ENCODE data around the gene CEP164. TPM values are rescaled to one million over a fixed set of nuclear protein-coding genes. Genes with fewer than 3 reads are reported as not detected.
"Not testable (repeated sequence)": the region's sequence is repeated elsewhere in the genome, so short reads cannot be mapped to it uniquely, and the experiment has no call there.

CEP164 gene
- polyA plus RNA-seq, 2 donors: 8.0 to 19.8 TPM

DNA sequence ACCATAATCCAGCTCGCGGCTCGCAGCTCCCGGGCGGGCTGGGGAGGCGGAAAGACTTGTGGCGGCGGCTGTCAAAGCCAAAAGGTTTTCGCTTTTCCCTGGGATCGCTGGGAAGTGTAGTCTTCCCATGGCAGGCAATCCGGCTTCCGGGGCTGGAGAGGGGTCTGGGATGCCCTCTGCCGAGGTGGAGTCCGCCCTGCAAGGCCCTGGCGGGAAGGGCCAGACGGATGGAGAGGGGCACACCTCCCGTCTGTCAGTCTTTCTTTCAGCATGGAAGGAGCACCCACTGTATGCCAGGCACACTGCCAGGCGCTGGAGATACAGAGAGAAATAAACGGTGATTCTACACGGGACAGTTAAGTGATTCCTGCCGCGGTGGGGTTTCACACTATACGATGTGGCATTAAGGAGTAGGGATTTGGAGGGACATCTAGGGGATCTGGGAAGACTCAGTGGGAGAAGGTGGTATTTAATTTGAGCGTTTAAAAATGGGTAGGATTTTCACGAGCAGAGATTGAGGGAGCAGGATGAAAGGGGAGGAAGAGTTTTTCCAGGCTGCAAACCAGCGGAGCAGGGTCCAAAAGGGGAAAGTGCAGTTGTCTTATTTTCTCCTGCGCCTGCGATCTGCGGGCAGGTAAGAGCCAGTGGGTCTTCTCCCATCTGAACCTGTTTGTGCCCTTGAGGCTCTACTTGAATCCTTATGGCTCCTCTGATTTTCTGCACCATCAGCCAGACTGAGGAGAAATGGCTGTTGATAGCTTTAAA, 11.3 kb upstream of the CEP164 start, which contains the start of gene BACE1:
BACE1 (minus strand) TSS at position 60 of the 765 bp plus-strand sequence. CDS start 461 bp downstream, outside the sequence.
- Histone ChIP-seq H3K9me3 (ENCODE audit: control insufficient read depth in 2 of 2, insufficient read depth in 1 of 2, low read depth in 1 of 2, low read length in 1 of 2) (no peaks in the 10 kb centered on the region), H3K36me3 (ENCODE audit: control insufficient read depth in 2 of 2, insufficient read depth in 2 of 2, low read length in 1 of 2) (no peaks in the 10 kb centered on the region), H3K4me3 (ENCODE audit: low read depth in 1 of 2, low read length in 2 of 2) (peak within 1 kb of the TSS; percentile 72 to 76), H3K27ac (ENCODE audit: low read depth in 2 of 2, low read length in 1 of 2) (peak within 1 kb of the TSS; percentile 27 to 31), H3K4me1 (ENCODE audit: control insufficient read depth in 2 of 2, insufficient read depth in 2 of 2, low read length in 1 of 2) (peaks cover 4 to 13% of the 10 kb centered on the region in 2 donors), H3K27me3 (ENCODE audit: control insufficient read depth in 1 of 2, insufficient read depth in 2 of 2, low read length in 2 of 2) (no peaks in the 10 kb centered on the region)
- WGBS, 2 donors: 6 to 7% methylated on average over 29 of the region's 29 CpGs

DNA sequence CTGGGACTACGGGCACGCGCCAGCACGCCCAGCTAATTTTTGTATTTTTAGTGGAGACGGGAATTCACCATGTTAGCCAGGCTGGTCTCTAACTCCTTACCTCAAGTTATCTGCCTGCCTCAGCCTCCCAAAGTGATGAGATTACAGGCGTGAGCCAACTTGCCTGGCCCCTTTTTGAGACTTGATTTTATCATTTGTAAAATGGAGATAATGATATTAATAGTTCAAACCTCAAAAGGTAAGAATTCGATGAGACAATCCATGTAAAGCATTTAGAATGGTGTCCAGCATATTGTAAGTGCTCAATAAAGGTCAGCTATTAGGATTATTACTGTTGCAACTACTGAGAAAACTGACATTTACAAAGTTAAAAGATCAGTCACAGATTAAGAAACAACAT, 8.9 kb upstream of the CEP164 start:
- Histone ChIP-seq H3K9me3 (ENCODE audit: control insufficient read depth in 2 of 2, insufficient read depth in 1 of 2, low read depth in 1 of 2, low read length in 1 of 2) (no peaks in the 10 kb centered on the region), H3K4me1 (ENCODE audit: control insufficient read depth in 2 of 2, insufficient read depth in 2 of 2, low read length in 1 of 2) (peaks cover 4 to 13% of the 10 kb centered on the region in 2 donors), H3K4me3 (ENCODE audit: low read depth in 1 of 2, low read length in 2 of 2) (no peak overlapping the region), H3K27me3 (ENCODE audit: control insufficient read depth in 1 of 2, insufficient read depth in 2 of 2, low read length in 2 of 2) (no peaks in the 10 kb centered on the region), H3K27ac (ENCODE audit: low read depth in 2 of 2, low read length in 1 of 2) (no peak overlapping the region), H3K36me3 (ENCODE audit: control insufficient read depth in 2 of 2, insufficient read depth in 2 of 2, low read length in 1 of 2) (no peaks in the 10 kb centered on the region)
- WGBS, 2 donors: 83 to 88% methylated on average over 7 of the region's 7 CpGs

DNA sequence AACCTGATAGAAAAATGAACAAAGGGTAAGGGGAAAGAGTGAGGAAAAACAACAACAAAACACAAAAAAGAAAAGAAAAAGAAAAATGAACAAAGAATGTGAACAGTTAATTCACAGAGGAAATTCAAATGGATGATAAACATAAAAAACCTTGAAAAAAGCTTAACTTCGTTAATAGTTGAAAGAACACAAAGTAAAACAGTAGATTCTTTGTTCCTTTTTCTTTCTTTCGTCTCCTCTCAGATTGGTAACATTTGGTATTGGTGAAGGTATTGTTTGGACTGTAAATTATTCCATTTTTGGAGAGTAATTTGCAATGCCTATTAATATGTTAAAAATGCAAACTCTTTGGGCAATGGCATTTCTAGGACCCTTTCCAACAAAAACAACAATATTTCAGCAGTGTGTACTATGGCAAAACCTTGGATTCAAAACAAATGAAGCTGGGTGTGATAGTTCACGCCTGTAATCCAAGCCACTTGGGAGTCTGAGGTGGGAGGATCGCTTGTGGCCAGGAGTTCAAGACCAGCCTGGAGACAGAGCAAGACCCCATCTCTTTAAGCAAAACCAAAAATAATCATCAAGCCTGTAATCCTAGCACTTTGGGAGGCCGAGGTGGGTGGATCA, 8.3 kb upstream of the CEP164 start:
- H3K27ac ChIP-seq (ENCODE audit: low read depth in 2 of 2, low read length in 1 of 2): no peak overlapping the region
- no peak overlapping the region for H3K4me3 ChIP-seq (ENCODE audit: low read depth in 1 of 2, low read length in 2 of 2)
- no peaks in the 10 kb centered on the region for H3K9me3 ChIP-seq (ENCODE audit: control insufficient read depth in 2 of 2, insufficient read depth in 1 of 2, low read depth in 1 of 2, low read length in 1 of 2)
- peaks cover 4 to 11% of the 10 kb centered on the region in 2 donors for H3K4me1 ChIP-seq (ENCODE audit: control insufficient read depth in 2 of 2, insufficient read depth in 2 of 2, low read length in 1 of 2)
- H3K27me3 ChIP-seq (ENCODE audit: control insufficient read depth in 1 of 2, insufficient read depth in 2 of 2, low read length in 2 of 2): no peaks in the 10 kb centered on the region
- H3K36me3 ChIP-seq (ENCODE audit: control insufficient read depth in 2 of 2, insufficient read depth in 2 of 2, low read length in 1 of 2): no peaks in the 10 kb centered on the region
- WGBS, 2 donors: 68 to 83% methylated on average over 5 of the region's 5 CpGs

DNA sequence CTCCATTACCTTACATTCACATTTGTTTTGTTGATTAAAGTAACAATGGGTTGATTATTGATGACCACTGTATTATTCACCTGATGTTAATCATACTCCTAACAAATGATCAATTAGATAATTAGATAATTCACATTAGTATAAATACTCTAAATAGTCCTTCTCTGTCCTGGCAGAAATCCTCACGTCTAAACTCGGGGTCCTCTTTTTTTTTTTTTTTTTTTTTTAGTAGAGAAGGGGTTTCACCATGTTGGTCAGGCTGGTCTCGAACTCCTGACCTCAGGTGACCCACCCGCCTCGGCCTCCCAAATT, 443 bp upstream of the CEP164 start:
- WGBS, 2 donors: 7 to 16% methylated on average over 5 of the region's 5 CpGs
- not testable (repeated sequence) for H3K27me3 ChIP-seq (ENCODE audit: control insufficient read depth in 1 of 2, insufficient read depth in 2 of 2, low read length in 2 of 2); H3K4me1 ChIP-seq (ENCODE audit: control insufficient read depth in 2 of 2, insufficient read depth in 2 of 2, low read length in 1 of 2); H3K9me3 ChIP-seq (ENCODE audit: control insufficient read depth in 2 of 2, insufficient read depth in 1 of 2, low read depth in 1 of 2, low read length in 1 of 2); H3K36me3 ChIP-seq (ENCODE audit: control insufficient read depth in 2 of 2, insufficient read depth in 2 of 2, low read length in 1 of 2)
- peak overlapping the region in 1 of 2 donors; percentile 95 for H3K4me3 ChIP-seq (ENCODE audit: low read depth in 1 of 2, low read length in 2 of 2)
- H3K27ac ChIP-seq (ENCODE audit: low read depth in 2 of 2, low read length in 1 of 2): peak overlapping the region in 1 of 2 donors; percentile 97

DNA sequence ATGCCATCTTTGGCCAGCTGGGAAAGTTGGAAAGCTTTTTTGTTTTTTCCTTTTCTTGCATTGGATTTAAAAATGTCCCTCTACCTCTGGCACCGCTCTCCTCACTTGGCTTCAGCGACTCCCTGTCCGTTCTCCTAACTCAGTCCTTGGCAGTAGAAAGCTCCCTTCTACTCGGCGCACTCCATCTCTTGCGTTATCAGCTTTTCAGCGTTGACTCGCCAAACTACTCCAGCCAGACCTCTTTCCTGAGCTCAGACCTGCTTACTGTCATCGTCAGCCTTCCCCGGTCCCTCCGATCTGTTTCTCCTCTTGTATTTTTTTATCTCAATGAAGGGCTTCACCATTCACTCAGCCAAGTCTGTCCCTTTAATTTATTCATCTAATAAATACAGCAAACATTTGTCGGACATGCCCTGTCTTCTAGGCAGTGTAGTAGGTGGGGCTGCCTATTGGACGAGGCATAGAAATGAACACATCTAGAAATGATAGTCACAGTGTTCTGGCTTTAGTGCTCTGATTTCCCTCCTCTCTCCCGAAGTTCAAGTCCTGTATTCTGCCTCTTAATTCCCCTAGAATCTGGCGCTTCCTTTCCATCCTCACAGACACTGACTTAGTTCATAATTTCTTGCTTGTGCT, 839 bp downstream of the CEP164 start:
- Histone ChIP-seq H3K36me3 (ENCODE audit: control insufficient read depth in 2 of 2, insufficient read depth in 2 of 2, low read length in 1 of 2) (no peaks in the 10 kb centered on the region), H3K27ac (ENCODE audit: low read depth in 2 of 2, low read length in 1 of 2) (peak overlapping the region; percentile 91 to 97), H3K4me1 (ENCODE audit: control insufficient read depth in 2 of 2, insufficient read depth in 2 of 2, low read length in 1 of 2) (peaks cover 0 to 5% of the 10 kb centered on the region in 2 donors), H3K4me3 (ENCODE audit: low read depth in 1 of 2, low read length in 2 of 2) (peak overlapping the region; percentile 73 to 95), H3K27me3 (ENCODE audit: control insufficient read depth in 1 of 2, insufficient read depth in 2 of 2, low read length in 2 of 2) (no peaks in the 10 kb centered on the region), H3K9me3 (ENCODE audit: control insufficient read depth in 2 of 2, insufficient read depth in 1 of 2, low read depth in 1 of 2, low read length in 1 of 2) (no peaks in the 10 kb centered on the region)
- WGBS, 2 donors: 4 to 7% methylated on average over 15 of the region's 15 CpGs

DNA sequence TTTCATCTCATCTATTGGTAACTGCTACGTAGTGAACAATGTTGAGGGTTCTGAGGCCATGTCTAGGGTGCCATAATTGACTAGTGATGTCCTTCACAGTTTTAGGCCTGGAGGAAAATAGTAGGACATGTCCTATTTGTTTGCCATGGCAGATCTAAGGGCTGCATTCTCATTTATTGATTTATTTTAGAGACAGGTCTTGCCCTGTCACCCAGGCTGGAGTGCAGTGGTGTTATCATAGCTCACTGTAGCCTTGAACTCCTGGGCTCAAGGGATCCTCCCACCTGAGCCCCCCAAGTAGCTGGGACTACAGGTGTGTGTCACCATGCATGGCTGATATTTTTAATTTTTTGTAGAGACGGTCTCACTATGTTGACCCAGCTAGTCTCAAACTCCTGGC, 5.2 kb downstream of the CEP164 start:
- H3K36me3 ChIP-seq (ENCODE audit: control insufficient read depth in 2 of 2, insufficient read depth in 2 of 2, low read length in 1 of 2): no peaks in the 10 kb centered on the region
- no peak overlapping the region for H3K27ac ChIP-seq (ENCODE audit: low read depth in 2 of 2, low read length in 1 of 2)
- WGBS, 2 donors: 48 to 68% methylated on average over 2 of the region's 2 CpGs

DNA sequence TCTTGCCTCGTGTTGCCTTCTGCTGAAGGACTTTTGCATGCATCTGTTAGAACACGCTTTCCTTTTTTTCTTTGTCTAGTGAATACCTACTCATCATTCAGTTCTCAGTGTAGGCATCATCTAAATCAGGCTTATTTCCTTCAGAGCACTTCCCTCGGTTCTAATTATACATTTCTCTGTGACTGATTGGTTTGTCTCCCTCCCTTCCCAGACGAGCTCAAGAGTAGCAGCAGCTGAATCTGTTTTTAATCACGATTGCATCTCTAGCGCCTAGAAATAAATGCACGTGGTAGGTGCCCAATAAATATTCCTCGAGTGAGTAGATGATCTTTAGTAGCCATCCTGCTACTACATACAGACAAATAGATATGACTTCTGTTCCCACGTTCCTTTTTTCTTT, 6.3 kb downstream of the CEP164 start:
- H3K4me3 ChIP-seq (ENCODE audit: low read depth in 1 of 2, low read length in 2 of 2): no peak overlapping the region
- peaks cover 0 to 5% of the 10 kb centered on the region in 2 donors for H3K4me1 ChIP-seq (ENCODE audit: control insufficient read depth in 2 of 2, insufficient read depth in 2 of 2, low read length in 1 of 2)
- no peaks in the 10 kb centered on the region for H3K27me3 ChIP-seq (ENCODE audit: control insufficient read depth in 1 of 2, insufficient read depth in 2 of 2, low read length in 2 of 2)
- H3K27ac ChIP-seq (ENCODE audit: low read depth in 2 of 2, low read length in 1 of 2): no peak overlapping the region
- no peaks in the 10 kb centered on the region for H3K9me3 ChIP-seq (ENCODE audit: control insufficient read depth in 2 of 2, insufficient read depth in 1 of 2, low read depth in 1 of 2, low read length in 1 of 2)
- H3K36me3 ChIP-seq (ENCODE audit: control insufficient read depth in 2 of 2, insufficient read depth in 2 of 2, low read length in 1 of 2): no peaks in the 10 kb centered on the region
- WGBS, 2 donors: 80 to 81% methylated on average over 9 of the region's 9 CpGs

More for the DNA sequence above, 5.2 kb downstream of the CEP164 start:
- H3K27me3 ChIP-seq (ENCODE audit: control insufficient read depth in 1 of 2, insufficient read depth in 2 of 2, low read length in 2 of 2): no peaks in the 10 kb centered on the region
- peaks cover 0 to 5% of the 10 kb centered on the region in 2 donors for H3K4me1 ChIP-seq (ENCODE audit: control insufficient read depth in 2 of 2, insufficient read depth in 2 of 2, low read length in 1 of 2)
- H3K4me3 ChIP-seq (ENCODE audit: low read depth in 1 of 2, low read length in 2 of 2): no peak overlapping the region
- H3K9me3 ChIP-seq (ENCODE audit: control insufficient read depth in 2 of 2, insufficient read depth in 1 of 2, low read depth in 1 of 2, low read length in 1 of 2): no peaks in the 10 kb centered on the region

DNA sequence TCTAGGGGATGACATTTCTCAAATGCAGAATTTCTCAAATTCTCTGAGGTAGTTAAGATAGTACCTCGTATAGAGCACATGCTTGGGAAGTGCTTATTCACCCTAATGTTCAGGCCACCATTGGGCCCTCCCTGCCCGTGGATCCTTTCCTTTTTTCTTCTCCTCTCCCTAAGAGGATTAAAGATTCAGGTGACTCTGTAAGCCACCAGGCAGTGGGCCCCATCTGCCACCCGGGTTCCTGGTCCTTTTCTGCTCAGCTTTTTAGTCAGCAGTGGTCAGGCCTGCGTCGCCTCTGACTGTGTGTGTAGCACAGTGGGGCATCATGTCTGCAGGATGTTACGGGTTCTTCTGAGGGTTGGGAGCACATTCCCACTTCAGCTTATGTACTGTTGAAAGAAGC, 7.2 kb downstream of the CEP164 start:
- peaks cover 0 to 2% of the 10 kb centered on the region in 2 donors for H3K4me1 ChIP-seq (ENCODE audit: control insufficient read depth in 2 of 2, insufficient read depth in 2 of 2, low read length in 1 of 2)
- H3K9me3 ChIP-seq (ENCODE audit: control insufficient read depth in 2 of 2, insufficient read depth in 1 of 2, low read depth in 1 of 2, low read length in 1 of 2): no peaks in the 10 kb centered on the region
- WGBS, 2 donors: 91% methylated on average over 6 of the region's 6 CpGs
- no peak overlapping the region for H3K4me3 ChIP-seq (ENCODE audit: low read depth in 1 of 2, low read length in 2 of 2)
- H3K36me3 ChIP-seq (ENCODE audit: control insufficient read depth in 2 of 2, insufficient read depth in 2 of 2, low read length in 1 of 2): no peaks in the 10 kb centered on the region
- no peaks in the 10 kb centered on the region for H3K27me3 ChIP-seq (ENCODE audit: control insufficient read depth in 1 of 2, insufficient read depth in 2 of 2, low read length in 2 of 2)
- H3K27ac ChIP-seq (ENCODE audit: low read depth in 2 of 2, low read length in 1 of 2): no peak overlapping the region

DNA sequence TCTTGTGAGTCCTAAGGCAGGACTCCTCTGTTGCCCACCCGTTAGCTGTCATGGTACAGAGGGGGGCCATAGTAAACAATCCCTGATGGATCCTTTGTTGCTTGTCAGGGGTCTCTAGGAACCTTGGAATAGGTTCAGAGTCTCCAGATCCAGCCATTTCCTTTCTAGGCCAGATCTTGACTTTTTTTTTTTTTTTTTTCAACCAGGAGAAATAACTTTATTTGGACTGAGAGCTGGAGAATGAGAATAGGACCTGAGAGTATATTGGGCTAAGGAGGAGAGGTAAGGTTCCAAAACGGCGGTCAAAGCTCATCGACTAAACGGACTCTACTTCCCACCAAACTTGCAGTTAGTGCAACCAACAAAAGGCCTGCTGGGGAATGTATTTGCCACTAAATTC, 7.7 kb downstream of the CEP164 start:
- Histone ChIP-seq H3K4me3 (ENCODE audit: low read depth in 1 of 2, low read length in 2 of 2) (no peak overlapping the region), H3K4me1 (ENCODE audit: control insufficient read depth in 2 of 2, insufficient read depth in 2 of 2, low read length in 1 of 2) (no peaks in the 10 kb centered on the region), H3K27me3 (ENCODE audit: control insufficient read depth in 1 of 2, insufficient read depth in 2 of 2, low read length in 2 of 2) (no peaks in the 10 kb centered on the region), H3K27ac (ENCODE audit: low read depth in 2 of 2, low read length in 1 of 2) (no peak overlapping the region), H3K36me3 (ENCODE audit: control insufficient read depth in 2 of 2, insufficient read depth in 2 of 2, low read length in 1 of 2) (no peaks in the 10 kb centered on the region), H3K9me3 (ENCODE audit: control insufficient read depth in 2 of 2, insufficient read depth in 1 of 2, low read depth in 1 of 2, low read length in 1 of 2) (no peaks in the 10 kb centered on the region)
- 96% methylated on average over 5 of the region's 5 CpGs for WGBS, 2 donors

Measured in esophagus (tissue), 2 donors.